Sigmoid colon (tissue), 7 donors: Measurements from ENCODE around the gene UBE2E1. TPM values are rescaled to one million over a fixed set of nuclear protein-coding genes. Genes with fewer than 3 reads are reported as not detected.

Experiments used
- DNase-seq: peaks from one replicate; pipeline ENCODE4 v3.0.0-alpha.2; 2019
- H3K27ac ChIP-seq, 4 donors: fragments of 200-600 bp; sonication (generic); one replicate each; pipeline ENCODE4 v1.5.1; 2016 to 2019; ENCODE audit warnings: mild to moderate bottlenecking in 1 of 4
- H3K27me3 ChIP-seq, 3 donors: fragments of 200-600 bp; sonication (generic); one replicate each; pipeline ENCODE4 v1.5.1; 2019; ENCODE audit warnings: mild to moderate bottlenecking in 1 of 3
- H3K36me3 ChIP-seq, 4 donors: fragments of 200-600 bp; sonication (generic); one replicate each; pipeline ENCODE4 v1.5.1; 2016 to 2019
- H3K4me1 ChIP-seq, 4 donors: fragments of 200-600 bp; sonication (generic); one replicate each; pipeline ENCODE4 v1.5.1; 2017 to 2019
- H3K4me3 ChIP-seq, 4 donors: fragments of 200-600 bp; sonication (generic); one replicate each; pipeline ENCODE4 v1.5.1; 2017 to 2019; ENCODE audit warnings: mild to moderate bottlenecking in 2 of 4, moderate library complexity in 1 of 4
- H3K9me3 ChIP-seq, 4 donors: fragments of 200-600 bp in 3 of 4; sonication (generic) in 3 of 4; one replicate each; pipeline versions ENCODE4 v1.5.1 to v1.6.1; 2013 to 2019
- CTCF ChIP-seq, 4 experiments: fragments of 450-650 bp in 3 of 4; fragments of 200-600 bp in 1 of 4; IDR thresholded peaks; one replicate each; pipeline ENCODE4 v1.5.1; 2016 to 2019; ENCODE audit warnings: antibody characterized with exemption in 4 of 4, mild to moderate bottlenecking in 3 of 4, moderate library complexity in 2 of 4
- EP300 ChIP-seq, 4 donors: sonication (generic); formaldehyde crosslinking; IDR thresholded peaks; one replicate each; pipeline ENCODE4 v1.6.1; 2017; ENCODE audit warnings: antibody characterized with exemption in 4 of 4
- POLR2A ChIP-seq, 2 donors: fragments of 450-650 bp; IDR thresholded peaks; one replicate each; pipeline ENCODE4 v1.6.1; 2016; ENCODE audit warnings: antibody characterized with exemption in 2 of 2, mild to moderate bottlenecking in 2 of 2, moderate library complexity in 2 of 2
- POLR2AphosphoS5 ChIP-seq, 4 donors: sonication (generic); formaldehyde crosslinking; IDR thresholded peaks; one replicate each; pipeline ENCODE4 v1.6.1; 2017; ENCODE audit warnings: antibody characterized with exemption in 4 of 4
- WGBS, 2 donors: extraction: QIAGEN DNeasy Blood & Tissue Kit; methylation state at CpG; one replicate each; pipeline ENCODE4 v1.1.7; 2013; 5-methylcytosine and 5-hydroxymethylcytosine counted together
- intact Hi-C: fragments of 100-400 bp; cut with DNase I; formaldehyde crosslinking; loops from one replicate; pipeline ENCODE4 v1.15.1; 2023
- polyA plus RNA-seq, 3 donors: library from polyadenylated mRNA; stranded (reverse); fragments of 200-250 nt; gene quantifications; one replicate each; pipeline ENCODE4 v1.2.3, GENCODE V29; 2013
- total RNA-seq, 4 donors: library from RNA; depleted of rRNA; stranded (reverse); fragments of >200 nt; gene quantifications; one replicate each; pipeline ENCODE4 v1.1.0, GENCODE V29; 2016
- donor health status: healthy with polysubstance abuse.
- donor health status: Bipolar disorder and iron deficiency.
- donor health status: healthy.

The UBE2E1 gene
- total and polyA plus RNA-seq, 7 donors: 61.4 to 145 (median 96.4) TPM

GRCh38 chr3:23889386-23889785 lies 83.6 kb downstream of the UBE2E1 start:
- no peak for DNase-seq
- no peaks in the 10 kb centered on the region for H3K27me3 ChIP-seq
- TF ChIP-seq CTCF (IDR thresholded peaks at IDR 0.05): no peak
- TF ChIP-seq EP300 (IDR thresholded peaks at IDR 0.05): no peak
- no peak for TF ChIP-seq POLR2A (IDR thresholded peaks at IDR 0.05)
- TF ChIP-seq POLR2AphosphoS5 (IDR thresholded peaks at IDR 0.05): no peak
- no peak overlapping the region for H3K4me3 ChIP-seq
- WGBS, 2 donors: 82 to 83% methylated on average over 2 of the region's 2 CpGs
- no peak overlapping the region for H3K27ac ChIP-seq
- peaks cover 0 to 19% (median 0%) of the 10 kb centered on the region in 4 donors for H3K36me3 ChIP-seq
- no peaks in the 10 kb centered on the region for H3K9me3 ChIP-seq
- peaks cover 0 to 7% (median 0%) of the 10 kb centered on the region in 4 donors for H3K4me1 ChIP-seq
- intact Hi-C loops: loop anchor here (5.0 kb wide), 1 partner anchor 793 kb away; no protein-coding TSS in a partner anchor

- TF ChIP-seq POLR2A (IDR thresholded peaks at IDR 0.05): no peak
- TF ChIP-seq POLR2AphosphoS5 (IDR thresholded peaks at IDR 0.05): no peak
- no peak for TF ChIP-seq EP300 (IDR thresholded peaks at IDR 0.05)
- TF ChIP-seq CTCF (IDR thresholded peaks at IDR 0.05): no peak
- no peak for DNase-seq
- Histone ChIP-seq H3K4me3 (no peak overlapping the region), H3K27me3 (no peaks in the 10 kb centered on the region), H3K27ac (no peak overlapping the region), H3K9me3 (no peaks in the 10 kb centered on the region), H3K36me3 (peaks cover 0 to 19% (median 0%) of the 10 kb centered on the region in 4 donors), H3K4me1 (peaks cover 0 to 7% (median 0%) of the 10 kb centered on the region in 4 donors)
- intact Hi-C loops: loop anchor here (5.0 kb wide), 1 partner anchor 792 kb away; no protein-coding TSS in a partner anchor
- 85 to 90% methylated on average over 5 of the region's 5 CpGs for WGBS, 2 donors
Measured at GRCh38 chr3:23889950-23890349, 84.2 kb downstream of the UBE2E1 start.

- H3K9me3 ChIP-seq: no peaks in the 10 kb centered on the region
- DNase-seq: no peak
- H3K36me3 ChIP-seq: peaks cover 0 to 37% (median 6%) of the 10 kb centered on the region in 4 donors
- no peak overlapping the region for H3K4me3 ChIP-seq
- no peak for TF ChIP-seq POLR2AphosphoS5 (IDR thresholded peaks at IDR 0.05)
- TF ChIP-seq EP300 (IDR thresholded peaks at IDR 0.05): no peak
- no peak for TF ChIP-seq CTCF (IDR thresholded peaks at IDR 0.05)
- no peak for TF ChIP-seq POLR2A (IDR thresholded peaks at IDR 0.05)
- no peak overlapping the region for H3K27ac ChIP-seq
- WGBS, 2 donors: 85 to 86% methylated on average over 8 of the region's 8 CpGs
- no peaks in the 10 kb centered on the region for H3K4me1 ChIP-seq
- no peaks in the 10 kb centered on the region for H3K27me3 ChIP-seq
- intact Hi-C loops: no loop called here
Measured at GRCh38 chr3:23894254-23895061, 88.7 kb downstream of the UBE2E1 start.

- Histone ChIP-seq H3K36me3 (peaks cover 0 to 41% (median 11%) of the 10 kb centered on the region in 4 donors), H3K27ac (no peak overlapping the region), H3K4me3 (no peak overlapping the region), H3K9me3 (no peaks in the 10 kb centered on the region), H3K4me1 (no peaks in the 10 kb centered on the region), H3K27me3 (no peaks in the 10 kb centered on the region)
- intact Hi-C loops: no loop called here
- no peak for TF ChIP-seq EP300 (IDR thresholded peaks at IDR 0.05)
- TF ChIP-seq POLR2AphosphoS5 (IDR thresholded peaks at IDR 0.05): no peak
- no peak for TF ChIP-seq POLR2A (IDR thresholded peaks at IDR 0.05)
- TF ChIP-seq CTCF (IDR thresholded peaks at IDR 0.05): no peak
- 94 to 95% methylated on average over 4 of the region's 4 CpGs for WGBS, 2 donors
- DNase-seq: no peak
Measured at GRCh38 chr3:23895181-23895580, 89.4 kb downstream of the UBE2E1 start.
